Measurements from ENCODE around the gene COL23A1.

GRCh38 chr5:178537467-178538371 lies 52.5 kb downstream of the COL23A1 start:
- TF ChIP-seq POLR2A (IDR thresholded peaks at IDR 0.05; ENCODE audit: low read length): no peak
- no peak for TF ChIP-seq ATOH8 (CRISPR knock-in tag; IDR thresholded peaks at IDR 0.05; ENCODE audit: low read depth)
- TF ChIP-seq USF2 (IDR thresholded peaks at IDR 0.05): no peak
- no peak for TF ChIP-seq CTCF (IDR thresholded peaks at IDR 0.05)

Measured in A549 (cell line).